Stimulated activated CD4-positive, alpha-beta T cell treated with anti-CD3 and anti-CD28 coated beads, Interleukin-12 subunit alpha, Interleukin-12 subunit beta, amount 100 ng/mL, for 48 hours (primary cell): ENCODE results near the gene UBE3C.
A peak's percentile ranks its signal among the peaks of the same experiment; 100 is the strongest.
"Not testable (repeated sequence)": the region's sequence is repeated elsewhere in the genome, so short reads cannot be mapped to it uniquely, and the experiment has no call there.

ENCODE experiments used
- DNase-seq, 3 donors: peaks; one replicate each; pipeline ENCODE4 v3.0.0-alpha.2; 2020; ENCODE audit warnings: low read depth in 2 of 3, low spot score in 1 of 3

The UBE3C gene

GRCh38 chr7:157235357-157236333, 96.9 kb downstream of the UBE3C start:
- no peak for DNase-seq

- no peak for DNase-seq
These were observed 99.4 kb downstream of the UBE3C start for GRCh38 chr7:157238087-157238486.

DNA sequence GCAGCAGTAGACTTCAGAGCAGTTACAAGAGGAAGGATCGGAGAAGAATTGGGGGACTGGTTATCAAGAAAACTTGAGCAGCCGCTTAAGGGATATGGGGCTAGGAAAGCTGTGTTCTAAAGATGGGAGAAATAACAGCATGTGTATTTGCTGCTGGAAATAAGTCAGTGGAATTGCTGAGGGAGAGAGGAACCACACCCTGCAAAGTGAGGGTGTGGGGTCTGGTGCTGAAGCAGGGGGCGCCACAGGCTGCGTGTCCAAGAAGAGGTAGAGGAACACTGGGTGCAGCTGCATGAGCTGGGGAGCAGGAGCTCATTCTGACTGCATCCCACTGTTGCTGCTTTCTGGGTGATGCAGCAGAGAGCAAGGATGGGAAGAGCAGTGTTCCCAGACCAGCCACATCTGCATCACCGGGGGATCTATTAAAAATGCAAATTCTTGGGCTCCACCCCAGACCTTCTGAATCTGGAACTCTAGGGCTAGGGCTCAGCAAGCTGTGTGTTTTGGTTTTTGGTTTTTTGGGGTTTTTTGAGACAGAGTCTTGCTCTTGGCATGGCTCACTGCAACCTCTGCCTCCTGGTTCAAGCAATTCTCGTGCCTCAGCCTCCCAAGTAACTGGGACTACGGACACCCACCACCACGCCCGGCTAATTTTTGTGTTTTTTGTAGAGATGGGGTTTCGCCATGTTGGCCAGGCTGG, 101.0 kb downstream of the UBE3C start:
- no peak for DNase-seq

DNA sequence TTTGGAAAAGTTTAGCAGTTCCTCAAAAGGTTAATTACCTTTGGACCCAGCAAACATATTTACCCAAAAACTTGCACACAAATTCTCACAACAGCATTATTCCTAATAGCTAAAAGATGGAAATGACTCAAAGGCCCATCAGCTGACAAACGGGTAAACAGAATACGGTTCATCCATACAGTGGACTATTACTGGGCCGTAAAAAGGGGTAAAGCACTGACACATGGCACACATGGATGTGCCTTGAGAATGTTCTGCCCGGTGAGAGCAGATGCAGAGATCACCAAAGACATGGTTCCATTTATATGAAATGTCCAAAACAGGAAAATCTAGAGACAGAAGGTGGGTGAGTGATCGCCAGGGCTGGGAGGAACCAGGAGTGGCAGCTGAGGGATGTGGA, 102.9 kb downstream of the UBE3C start:
- no peak for DNase-seq

- DNase-seq, result no peak
These were observed 106.0 kb downstream of the UBE3C start for GRCh38 chr7:157244516-157245294.

- DNase-seq, result no peak
These were observed 107.3 kb downstream of the UBE3C start for GRCh38 chr7:157246052-157246451.

GRCh38 chr7:157248659-157249058, 109.9 kb downstream of the UBE3C start:
- no peak for DNase-seq

GRCh38 chr7:157250605-157251228, 112.0 kb downstream of the UBE3C start:
- DNase-seq, result peak in 2 of 3 donors; percentile 23 to 60

DNA sequence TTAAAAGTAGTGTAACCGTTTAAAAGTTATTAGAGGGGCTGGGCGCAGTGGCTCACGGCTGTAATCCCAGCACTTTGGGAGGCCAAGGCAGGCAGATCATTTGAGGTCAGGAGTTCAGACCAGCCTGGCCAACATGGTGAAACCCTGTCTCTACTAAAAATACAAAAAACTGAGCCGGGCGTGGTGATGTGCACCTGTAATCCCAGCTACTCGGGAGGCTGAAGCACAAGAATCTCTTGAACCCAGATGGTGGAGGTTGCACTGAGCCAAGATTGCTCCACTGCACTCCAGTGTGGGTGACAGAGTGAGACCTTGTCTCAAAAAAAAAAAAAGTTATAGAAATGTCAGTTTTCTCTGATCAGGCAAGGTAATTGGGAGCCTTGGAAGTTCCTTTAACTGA, 113.1 kb downstream of the UBE3C start:
- not testable (repeated sequence) for DNase-seq

DNA sequence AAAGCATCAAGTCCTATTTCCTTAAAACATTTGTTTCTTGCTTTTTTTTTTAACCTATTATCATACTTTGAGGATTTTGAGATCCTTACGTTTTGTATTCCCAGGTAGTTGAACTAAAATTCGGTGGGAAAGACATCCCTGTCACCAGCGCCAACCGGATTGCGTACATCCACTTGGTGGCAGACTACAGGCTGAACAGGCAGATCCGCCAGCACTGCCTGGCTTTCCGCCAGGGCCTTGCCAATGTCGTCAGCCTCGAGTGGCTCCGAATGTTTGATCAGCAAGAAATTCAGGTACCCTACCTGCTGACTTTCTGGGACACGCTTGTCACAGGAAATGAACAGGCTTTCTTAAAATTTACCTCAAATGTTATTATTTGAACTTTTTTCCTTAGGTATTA, 115.1 kb downstream of the UBE3C start:
- DNase-seq, result no peak

GRCh38 chr7:157254781-157255180, 116.1 kb downstream of the UBE3C start:
- DNase-seq, result not testable (repeated sequence)

DNA sequence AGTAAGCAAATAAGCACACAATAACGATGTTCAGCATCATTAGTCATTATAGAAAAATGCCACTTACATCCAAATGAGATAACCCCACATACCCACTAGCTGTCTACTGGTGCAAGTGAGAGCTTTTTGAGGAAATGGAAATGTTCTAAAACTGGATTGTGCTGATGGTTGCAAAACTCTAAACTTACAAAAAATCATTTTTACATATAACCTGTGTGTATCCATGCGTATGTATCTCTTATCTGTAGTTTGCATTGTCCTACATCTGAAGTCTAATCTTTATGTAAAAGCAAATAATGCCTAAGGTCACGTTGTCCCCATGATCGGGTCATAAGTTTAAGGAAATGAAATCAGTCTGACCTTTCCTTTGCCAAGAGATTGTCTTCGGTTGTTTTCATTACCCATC, 116.5 kb downstream of the UBE3C start:
- DNase-seq, result no peak

- no peak for DNase-seq
These were observed 124.4 kb downstream of the UBE3C start for GRCh38 chr7:157263156-157263555.

GRCh38 chr7:157265051-157265450, 126.3 kb downstream of the UBE3C start:
- DNase-seq, result no peak

GRCh38 chr7:157266272-157266671, 127.5 kb downstream of the UBE3C start:
- no peak for DNase-seq

GRCh38 chr7:157267516-157267915, 128.8 kb downstream of the UBE3C start:
- DNase-seq, result no peak

DNA sequence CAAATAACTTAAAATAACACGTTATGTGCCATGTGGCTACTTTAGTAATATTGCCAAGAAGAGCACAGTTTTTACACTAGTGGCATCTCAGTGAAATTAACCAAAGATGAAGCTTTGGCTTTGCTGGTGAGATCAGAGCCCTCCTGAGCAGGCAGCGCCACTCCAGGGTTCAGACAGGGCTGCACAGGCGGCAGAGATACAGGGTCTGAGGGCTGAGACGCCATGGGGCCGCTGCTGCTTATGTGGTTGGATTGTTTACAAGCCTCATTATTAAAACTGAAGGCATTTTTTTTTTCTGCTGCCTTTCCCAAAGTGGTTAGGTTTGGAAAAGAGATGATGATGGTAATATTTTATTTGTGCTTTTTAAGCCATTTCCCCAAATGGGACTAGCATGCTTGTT, 129.2 kb downstream of the UBE3C start:
- DNase-seq, result no peak

- no peak for DNase-seq
These were observed 129.8 kb downstream of the UBE3C start for GRCh38 chr7:157268540-157268939.

- DNase-seq, result no peak
These were observed 130.8 kb downstream of the UBE3C start for GRCh38 chr7:157269341-157270059.

- no peak for DNase-seq
These were observed 131.3 kb downstream of the UBE3C start for GRCh38 chr7:157270060-157270444.
